Renal cortex interstitium (tissue), 15 donors: ENCODE data around the gene ADH5. TPM values are rescaled to one million over a fixed set of nuclear protein-coding genes. Genes with fewer than 3 reads are reported as not detected.
"Not testable (repeated sequence)": the region's sequence is repeated elsewhere in the genome, so short reads cannot be mapped to it uniquely, and the experiment has no call there.

Experiments used
- DNase-seq, 11 donors: peaks; one replicate each; pipeline ENCODE4 v3.0.0-alpha.2; 2013; ENCODE audit warnings: low read depth in 9 of 11, low spot score in 4 of 11; ENCODE audit errors: extremely low read depth in 1 of 11
- long read RNA-seq, 16 experiments: transcript quantifications; one replicate each; lab custom pipeline, GENCODE V29; 2026
- polyA plus RNA-seq, 3 donors: library from polyadenylated mRNA; unstranded; fragments of 120-200 nt; gene quantifications; one replicate each; pipeline ENCODE4 v1.2.1, GENCODE V29; 2013; ENCODE audit not compliant: insufficient read length in 3 of 3

The ADH5 gene
- polyA plus RNA-seq: 100 to 1,000 TPM; 234 to 289 (median 253) TPM
- long read RNA-seq, donor 1, transcript ADH5-201 (9 exons, 2,615 nt): major isoform, 34 of 113 reads
- long read RNA-seq, donor 1, partial matches to known transcripts: 76 of 113 reads
- long read RNA-seq, donor 1, other reads (novel, unspliced or antisense): 0 of 113 reads
- long read RNA-seq, donor 2, transcript ADH5-201 (9 exons, 2,615 nt): major isoform, 26 of 98 reads
- long read RNA-seq, donor 2, partial matches to known transcripts: 65 of 98 reads
- long read RNA-seq, donor 2, other reads (novel, unspliced or antisense): 5 of 98 reads
- long read RNA-seq, donor 3, transcript ADH5-201 (9 exons, 2,615 nt): major isoform, 66 of 252 reads
- long read RNA-seq, donor 3, partial matches to known transcripts: 179 of 252 reads
- long read RNA-seq, donor 3, other reads (novel, unspliced or antisense): 0 of 252 reads
- long read RNA-seq, donor 4, transcript ADH5-208 (6 exons, 1,909 nt): minor isoform, 5 of 132 reads
- long read RNA-seq, donor 4, transcript ADH5-201 (9 exons, 2,615 nt): major isoform, 32 of 132 reads
- long read RNA-seq, donor 4, partial matches to known transcripts: 95 of 132 reads
- long read RNA-seq, donor 4, other reads (novel, unspliced or antisense): 0 of 132 reads
- long read RNA-seq, donor 5: 0 reads
- long read RNA-seq, donor 6, transcript ADH5-201 (9 exons, 2,615 nt): major isoform, 37 of 106 reads
- long read RNA-seq, donor 6, partial matches to known transcripts: 62 of 106 reads
- long read RNA-seq, donor 6, other reads (novel, unspliced or antisense): 5 of 106 reads
- long read RNA-seq, donor 7, transcript ADH5-201 (9 exons, 2,615 nt): major isoform, 41 of 191 reads
- long read RNA-seq, donor 7, partial matches to known transcripts: 135 of 191 reads
- long read RNA-seq, donor 7, other reads (novel, unspliced or antisense): 10 of 191 reads
- long read RNA-seq, donor 8: 0 reads
- long read RNA-seq, donor 9, transcript ADH5-201 (9 exons, 2,615 nt): major isoform, 51 of 145 reads
- long read RNA-seq, donor 9, partial matches to known transcripts: 92 of 145 reads
- long read RNA-seq, donor 9, other reads (novel, unspliced or antisense): 0 of 145 reads
- long read RNA-seq, donor 10, transcript ADH5-201 (9 exons, 2,615 nt): major isoform, 57 of 196 reads
- long read RNA-seq, donor 10, partial matches to known transcripts: 125 of 196 reads
- long read RNA-seq, donor 10, other reads (novel, unspliced or antisense): 7 of 196 reads
- long read RNA-seq, donor 11, transcript ADH5-201 (9 exons, 2,615 nt): major isoform, 38 of 135 reads
- long read RNA-seq, donor 11, partial matches to known transcripts: 93 of 135 reads
- long read RNA-seq, donor 11, other reads (novel, unspliced or antisense): 0 of 135 reads
- long read RNA-seq, donor 12, transcript ADH5-201 (9 exons, 2,615 nt): major isoform, 17 of 53 reads
- long read RNA-seq, donor 12, partial matches to known transcripts: 33 of 53 reads
- long read RNA-seq, donor 12, other reads (novel, unspliced or antisense): 0 of 53 reads
- long read RNA-seq, donor 13: 0 reads
- long read RNA-seq, donor 14, transcript ADH5-201 (9 exons, 2,615 nt): major isoform, 61 of 119 reads
- long read RNA-seq, donor 14, partial matches to known transcripts: 53 of 119 reads
- long read RNA-seq, donor 14, other reads (novel, unspliced or antisense): 0 of 119 reads
- long read RNA-seq, donor 15, transcript ADH5-201 (9 exons, 2,615 nt): major isoform, 18 of 69 reads
- long read RNA-seq, donor 15, partial matches to known transcripts: 51 of 69 reads
- long read RNA-seq, donor 15, other reads (novel, unspliced or antisense): 0 of 69 reads
- long read RNA-seq, donor 16, transcript ADH5-206 (3 exons, 570 nt): minor isoform, 6 of 413 reads
- long read RNA-seq, donor 16, transcript ADH5-201 (9 exons, 2,615 nt): major isoform, 89 of 413 reads
- long read RNA-seq, donor 16, transcript ADH5-208 (6 exons, 1,909 nt): minor isoform, 7 of 413 reads
- long read RNA-seq, donor 16, partial matches to known transcripts: 302 of 413 reads
- long read RNA-seq, donor 16, other reads (novel, unspliced or antisense): 5 of 413 reads

- DNase-seq: peak; percentile 64 to 86 (median 80)
These were observed at the start of gene ADH5 for GRCh38 chr4:99088481-99089365. Gene ADH5 (minus strand): TSS chr4:99088788. CDS start chr4:99088700, 88 bp downstream.

- no peak for DNase-seq
These were observed 47.7 kb upstream of the ADH5 start for GRCh38 chr4:99136329-99136728.

DNA sequence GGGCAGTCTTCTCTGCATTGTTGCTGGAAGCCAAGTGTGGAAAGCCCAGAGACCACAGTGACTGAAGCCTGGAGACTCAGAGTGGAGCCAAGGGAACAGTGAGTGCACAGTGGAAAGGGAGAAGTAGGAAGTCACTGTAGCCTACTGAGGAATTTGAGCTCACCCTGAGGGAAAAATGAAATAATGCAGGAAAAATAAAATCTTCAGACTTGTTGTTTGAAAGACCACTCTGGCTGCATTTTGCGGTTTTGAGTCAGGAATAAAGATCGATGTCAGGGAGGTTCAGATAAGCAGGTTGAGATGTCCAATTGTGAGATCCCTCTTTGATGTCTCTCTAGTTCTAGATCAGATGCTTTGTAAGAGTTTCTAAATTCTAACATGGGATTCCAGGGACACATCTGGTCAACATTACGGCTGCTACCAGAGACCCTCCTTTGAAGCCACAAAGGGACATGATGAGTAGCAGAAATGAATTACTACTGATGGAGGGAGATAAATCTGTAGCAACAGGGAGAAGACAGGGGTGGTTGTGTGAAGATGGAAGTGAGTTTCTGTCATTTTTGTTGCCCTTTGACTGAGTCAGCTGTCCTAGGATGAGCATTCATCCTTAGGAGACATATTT, 47.1 kb upstream of the ADH5 start:
- no peak for DNase-seq

GRCh38 chr4:99134586-99134985, 46.0 kb upstream of the ADH5 start:
- no peak for DNase-seq

DNA sequence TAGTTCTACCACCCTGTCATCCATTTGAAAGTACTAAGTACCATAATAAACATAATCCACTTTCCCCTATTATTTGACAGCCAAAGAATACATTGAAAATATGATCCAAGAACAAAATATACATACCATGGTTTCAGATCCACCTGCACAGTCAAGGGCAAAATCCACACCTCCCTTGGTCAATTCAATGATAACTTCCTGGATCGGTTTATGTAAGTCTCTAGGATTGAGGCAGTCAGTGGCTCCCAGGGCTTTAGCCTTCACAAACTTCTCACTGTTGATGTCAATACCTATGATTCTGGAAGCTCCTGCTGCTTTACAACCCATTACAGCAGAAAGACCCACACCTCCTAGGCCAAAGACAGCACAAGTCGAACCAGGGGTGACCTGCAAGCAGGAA, 42.8 kb upstream of the ADH5 start:
- DNase-seq: no peak

DNA sequence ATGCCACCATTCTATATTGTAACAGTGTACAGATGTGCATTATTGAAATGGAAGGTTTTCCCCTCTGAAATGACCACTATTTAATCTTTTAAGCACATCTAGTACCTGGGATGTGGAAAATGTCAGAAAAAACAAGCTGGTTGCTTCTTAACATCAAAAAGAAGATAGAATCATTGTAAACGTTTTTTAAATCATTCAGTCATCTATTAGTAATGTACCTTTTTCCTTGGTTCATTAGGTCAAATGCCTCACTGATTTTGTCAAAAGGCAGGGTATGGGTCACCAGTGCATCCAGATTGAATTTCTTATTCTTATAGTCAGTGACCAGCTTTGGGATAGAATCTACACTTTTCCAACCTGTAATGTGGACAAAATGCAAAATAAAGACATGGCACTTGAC, 37.8 kb upstream of the ADH5 start:
- DNase-seq: no peak

- no peak for DNase-seq
These were observed 32.4 kb upstream of the ADH5 start for GRCh38 chr4:99121008-99121407.

DNA sequence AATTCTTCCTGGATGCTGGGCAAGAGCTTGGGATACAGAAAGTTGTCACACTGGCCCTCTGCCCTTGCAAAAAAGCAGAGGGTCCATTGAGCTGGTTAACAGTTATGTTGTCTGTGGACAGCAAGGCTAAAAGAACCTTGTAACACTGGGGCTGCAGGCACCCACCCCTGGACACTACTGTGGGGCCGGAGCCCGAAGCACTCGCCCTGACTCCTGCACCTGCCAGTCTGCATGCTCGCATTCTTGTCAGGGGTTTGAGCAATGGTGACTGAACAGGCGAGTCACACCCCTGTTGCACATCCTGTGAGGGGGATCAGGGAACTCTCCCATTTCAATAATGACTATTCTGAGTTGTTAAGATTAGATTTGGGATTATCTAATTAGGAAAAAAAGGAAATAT, 31.9 kb upstream of the ADH5 start:
- no peak for DNase-seq

- DNase-seq: peak in 5 of 11 donors; percentile 3 to 17 (median 12)
These were observed 29.5 kb upstream of the ADH5 start for GRCh38 chr4:99117876-99118693.

- not testable (repeated sequence) for DNase-seq
These were observed 28.7 kb upstream of the ADH5 start for GRCh38 chr4:99117122-99117841.

GRCh38 chr4:99109286-99109685, 20.7 kb upstream of the ADH5 start:
- not testable (repeated sequence) for DNase-seq

- DNase-seq: no peak
These were observed 15.6 kb upstream of the ADH5 start for GRCh38 chr4:99104153-99104552.

DNA sequence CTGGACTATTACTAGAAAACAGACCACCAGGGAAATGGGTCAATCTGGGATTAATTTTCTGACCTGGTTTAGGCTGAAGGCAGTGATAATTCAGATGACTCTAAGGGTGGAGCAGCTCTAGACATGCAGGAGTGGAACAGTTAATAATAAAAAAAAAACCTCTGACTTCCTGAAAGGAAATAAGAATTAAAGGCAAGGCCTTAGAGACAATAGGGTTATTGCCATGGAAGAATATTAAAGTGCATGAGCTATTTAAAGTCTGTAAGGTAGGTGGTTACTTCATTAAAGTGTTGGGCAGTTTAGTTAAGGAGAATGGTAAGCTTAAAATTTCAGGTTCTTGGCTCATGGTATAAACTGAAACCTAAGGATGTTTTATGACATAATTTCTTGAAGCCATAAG, 14.6 kb upstream of the ADH5 start:
- no peak for DNase-seq

DNA sequence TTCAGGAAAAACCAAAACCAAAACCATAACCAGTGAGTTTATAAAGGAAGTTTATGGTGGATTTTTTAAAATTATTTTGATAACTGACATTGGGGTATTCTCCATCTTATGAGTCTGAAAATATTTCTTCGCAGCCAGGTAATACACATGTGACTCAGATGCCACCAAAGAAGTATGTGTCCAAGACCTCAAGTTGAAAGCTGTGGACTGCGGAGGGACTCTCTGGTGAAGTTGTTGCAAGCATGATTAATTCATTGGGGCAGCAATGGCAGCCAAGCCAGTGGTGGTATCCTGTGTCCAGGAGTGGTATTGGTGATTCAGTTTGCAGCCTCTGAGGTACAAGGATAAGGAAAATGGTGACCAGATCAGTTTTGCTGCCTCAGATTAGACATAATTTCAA, 14.0 kb upstream of the ADH5 start:
- no peak for DNase-seq

GRCh38 chr4:99100876-99101275, 12.3 kb upstream of the ADH5 start:
- no peak for DNase-seq
